Endothelial cell of umbilical vein (primary cell): ENCODE results near the gene CCDC54. TPM values are rescaled to one million over a fixed set of nuclear protein-coding genes. Genes with fewer than 3 reads are reported as not detected.
A peak's percentile ranks its signal among the peaks of the same experiment; 100 is the strongest.

Source experiments
- BruUV-seq: library from RNA; stranded (reverse); fragments of 400-500 nt; replicated peaks from 2 replicates; lab custom pipeline; 2021; lab: Mats Ljungman, UMichigan
- CTCF ChIA-PET: fragments of 300-600, 350-600 bp; sonication (Branson Sonifier 250); formaldehyde crosslinking; loops from one replicate; lab custom pipeline; 2021; ENCODE audit warnings: antibody characterized with exemption, inconsistent platforms; lab: Charles Lee
- POLR2A ChIA-PET: fragments of 300-600, 350-600 bp; sonication (Branson Sonifier 250); formaldehyde crosslinking; loops from one replicate; lab custom pipeline; 2021; ENCODE audit warnings: antibody characterized with exemption, inconsistent platforms; lab: Charles Lee
- DNase-seq: peaks from one replicate; pipeline ENCODE4 v3.0.0-alpha.2; 2011; ENCODE audit warnings: low read depth, low spot score
- FAIRE-seq: peaks from 2 replicates; lab custom pipeline; 2011; peaks lifted over from hg19 to GRCh38; lab: Jason Lieb, UNC
- H2AFZ ChIP-seq: 2 replicates; pipeline ENCODE4 v1.6.0; 2012; ENCODE audit warnings: low read depth, low read length, control low read depth, inconsistent platforms
- H3K27ac ChIP-seq: 2 replicates; pipeline ENCODE4 v1.5.1; 2011; ENCODE audit warnings: low read depth, mild to moderate bottlenecking, control low read depth, low read length, moderate library complexity; ENCODE audit not compliant: insufficient read depth
- H3K27me3 ChIP-seq, 2 experiments: 2 replicates each; pipeline versions ENCODE4 v1.6.0 to v1.6.1; 2011; ENCODE audit warnings: low read length in 2 of 2, mixed read lengths in 1 of 2; ENCODE audit not compliant: control insufficient read depth in 2 of 2, insufficient read depth in 2 of 2
- H3K36me3 ChIP-seq, 2 experiments: 2 replicates in 1 of 2; 3 replicates in 1 of 2; pipeline ENCODE4 v1.5.1; 2011; ENCODE audit warnings: low read length in 2 of 2, mild to moderate bottlenecking in 1 of 2, moderate library complexity in 1 of 2; ENCODE audit not compliant: control insufficient read depth in 2 of 2, insufficient read depth in 2 of 2; ENCODE audit errors: extremely low read depth in 1 of 2
- H3K4me1 ChIP-seq: 3 replicates; pipeline ENCODE4 v1.5.1; 2011; ENCODE audit warnings: mild to moderate bottlenecking, low read length; ENCODE audit not compliant: control insufficient read depth, insufficient read depth; ENCODE audit errors: extremely low read depth
- H3K4me2 ChIP-seq: 2 replicates; pipeline ENCODE4 v1.6.1; 2011; ENCODE audit warnings: low read length, control low read depth, mixed read lengths; ENCODE audit not compliant: insufficient read depth
- H3K4me3 ChIP-seq, 3 experiments: fragments of 200-600 bp in 1 of 3; sonication (generic), shearing (Covaris generic) in 1 of 3; replicated peaks in 1 of 3; 2 replicates each; pipeline ENCODE4 v1.5.1; 2011 to 2016; ENCODE audit warnings: control low read depth in 3 of 3, low read length in 3 of 3, mild to moderate bottlenecking in 2 of 3, inconsistent platforms in 1 of 3, low read depth in 1 of 3, moderate library complexity in 1 of 3; ENCODE audit not compliant: insufficient read depth in 1 of 3
- H3K79me2 ChIP-seq: 2 replicates; pipeline ENCODE4 v1.6.0; 2012; ENCODE audit warnings: low read length, inconsistent platforms; ENCODE audit not compliant: control insufficient read depth, insufficient read depth
- H3K9ac ChIP-seq: replicated peaks from 2 replicates; pipeline ENCODE3; 2011; ENCODE audit warnings: low read length, control low read depth; ENCODE audit not compliant: insufficient read depth; ENCODE audit errors: extremely low read depth
- H3K9me1 ChIP-seq: replicated peaks from 3 replicates; pipeline ENCODE4 v1.6.0; 2011; ENCODE audit warnings: mild to moderate bottlenecking, low read length; ENCODE audit not compliant: control insufficient read depth, insufficient read depth; ENCODE audit errors: extremely low read depth
- H3K9me3 ChIP-seq: replicated peaks from 2 replicates; pipeline ENCODE4 v1.5.1; 2012; ENCODE audit warnings: low read length, inconsistent platforms; ENCODE audit not compliant: control insufficient read depth, insufficient read depth
- H4K20me1 ChIP-seq: replicated peaks from 2 replicates; pipeline ENCODE3; 2011; ENCODE audit warnings: mild to moderate bottlenecking, low read length; ENCODE audit not compliant: control insufficient read depth, insufficient read depth; ENCODE audit errors: extremely low read depth
- CTCF ChIP-seq, 2 donors: IDR thresholded peaks; 1 replicate in 1 of 2; 2 replicates in 1 of 2; pipeline ENCODE4 v1.5.1; 2011; ENCODE audit warnings: low read length in 2 of 2, mild to moderate bottlenecking in 2 of 2, moderate library complexity in 2 of 2, control low read depth in 1 of 2, inconsistent platforms in 1 of 2, low read depth in 1 of 2; ENCODE audit not compliant: insufficient read depth in 1 of 2; ENCODE audit errors: extremely low read depth in 1 of 2
- EZH2 ChIP-seq: IDR thresholded peaks from 2 replicates; pipeline ENCODE4 v1.6.1; 2012; ENCODE audit warnings: borderline replicate concordance, low read depth, mild to moderate bottlenecking, moderate library complexity, low read length, inconsistent platforms; ENCODE audit not compliant: severe bottlenecking
- FOS ChIP-seq: IDR thresholded peaks from 2 replicates; pipeline ENCODE4 v1.6.1; 2011; ENCODE audit warnings: mild to moderate bottlenecking, low read length, moderate library complexity, borderline replicate concordance; ENCODE audit not compliant: insufficient read depth
- GATA2 ChIP-seq: IDR thresholded peaks from 2 replicates; pipeline ENCODE4 v1.7.0; 2011; ENCODE audit warnings: low read depth, mild to moderate bottlenecking, moderate library complexity, mixed read lengths, low read length; ENCODE audit not compliant: insufficient read length, insufficient read depth
- JUN ChIP-seq: IDR thresholded peaks from 2 replicates; pipeline ENCODE4 v1.6.1; 2011; ENCODE audit warnings: borderline replicate concordance, low read depth; ENCODE audit not compliant: insufficient read length, insufficient read depth
- MAX ChIP-seq: IDR thresholded peaks from 2 replicates; pipeline ENCODE4 v1.6.1; 2011; ENCODE audit not compliant: insufficient read depth, insufficient read length
- MYC ChIP-seq: IDR thresholded peaks from one replicate; pipeline ENCODE4 v1.6.1; 2011; ENCODE audit warnings: mild to moderate bottlenecking, low read depth, low read length
- POLR2A ChIP-seq: IDR thresholded peaks from 2 replicates; pipeline ENCODE4 v1.6.1; 2012; ENCODE audit warnings: low read depth, mild to moderate bottlenecking, control low read depth, low read length
- POLR2AphosphoS5 ChIP-seq: IDR thresholded peaks from 2 replicates; pipeline ENCODE4 v1.6.1; 2012; ENCODE audit warnings: low read depth, mild to moderate bottlenecking, control low read depth, low read length, moderate library complexity; ENCODE audit not compliant: insufficient read depth
- dilution Hi-C: fragments of 300-500 bp; cut with MboI; formaldehyde crosslinking; loops from one replicate; pipeline ENCODE4 v1.15.0; 2019; ENCODE audit warnings: low sequenced_read_pairs; ENCODE audit not compliant: extremely low pct_ligation_motif_present
- intact Hi-C: fragments of 100-400 bp; cut with micrococcal nuclease; formaldehyde crosslinking; loops from one replicate; pipeline ENCODE4 v1.10.0; 2022
- polyA plus RNA-seq, 4 experiments: library from polyadenylated mRNA; depleted of rRNA in 3 of 4; stranded (reverse) in 3 of 4; unstranded in 1 of 4; fragments of >200 nt; gene quantifications; 2 replicates each; pipeline versions ENCODE4 v1.2.1 to v1.2.3, GENCODE V29; 2011 to 2012; ENCODE audit warnings: missing spikeins in 1 of 4
- total RNA-seq: library from RNA; stranded (reverse); gene quantifications from 2 replicates; pipeline ENCODE4 v1.2.3, GENCODE V29; 2021

CCDC54 gene
- total and polyA plus RNA-seq, 2 donors (not counting 3 experiments of a cell fraction or from before 2014, with no cell fraction given): not detected

- H3K79me2 ChIP-seq: no peaks in the 10 kb centered on the region
- no peak overlapping the region for H3K4me3 ChIP-seq
- H3K27me3 ChIP-seq: no peaks in the 10 kb centered on the region
- CTCF ChIA-PET: interaction anchor here (1.1 kb wide), 1 partner anchor 55 kb away, joined by 3 read pairs; no protein-coding TSS in a partner anchor
- no TSS peak for BruUV-seq
- H3K27ac ChIP-seq: no peak overlapping the region
- H2AFZ ChIP-seq: peak overlapping the region; percentile 50
- H3K9me3 ChIP-seq: no peaks in the 10 kb centered on the region
- TF ChIP-seq MYC (no peak), POLR2A (no peak), JUN (no peak), CTCF (IDR thresholded peaks at IDR 0.05; ENCODE audit: extremely low read depth in 1 of 2, insufficient read depth in 1 of 2, low read depth in 1 of 2, low read length in 2 of 2) (no peak), MAX (no peak), FOS (no peak), GATA2 (no peak), EZH2 (no peak), POLR2AphosphoS5 (no peak)
- no peak overlapping the region for H3K9ac ChIP-seq
- peaks cover 6% of the 10 kb centered on the region for H3K4me1 ChIP-seq
- H3K4me2 ChIP-seq: no peak overlapping the region
- no peak for DNase-seq
- no peaks in the 10 kb centered on the region for H4K20me1 ChIP-seq
- POLR2A ChIA-PET: no interaction called here
- no peaks in the 10 kb centered on the region for H3K36me3 ChIP-seq
- H3K9me1 ChIP-seq: no peaks in the 10 kb centered on the region
- intact Hi-C loops (no loop called here), dilution Hi-C loops (no loop called here)
- FAIRE-seq: no peak
Measured at GRCh38 chr3:107366766-107367165, 10.5 kb upstream of the CCDC54 start.
